Neural progenitor cell (in vitro differentiated cells): ENCODE results near the gene CEACAM3.

Source experiments
- EZH2 ChIP-seq: fragments of 200-600 bp; sonication (generic); IDR thresholded peaks from 2 replicates; pipeline ENCODE4 v1.6.1; 2017; ENCODE audit warnings: antibody characterized with exemption, mild to moderate bottlenecking, moderate library complexity
- TF ChIP-seq, protein P1 (sequence below): fragments of 200-600 bp; sonication (generic); IDR thresholded peaks from 2 replicates; pipeline ENCODE4 v1.5.1; 2017; ENCODE audit warnings: antibody characterized with exemption, mild to moderate bottlenecking

DNA sequence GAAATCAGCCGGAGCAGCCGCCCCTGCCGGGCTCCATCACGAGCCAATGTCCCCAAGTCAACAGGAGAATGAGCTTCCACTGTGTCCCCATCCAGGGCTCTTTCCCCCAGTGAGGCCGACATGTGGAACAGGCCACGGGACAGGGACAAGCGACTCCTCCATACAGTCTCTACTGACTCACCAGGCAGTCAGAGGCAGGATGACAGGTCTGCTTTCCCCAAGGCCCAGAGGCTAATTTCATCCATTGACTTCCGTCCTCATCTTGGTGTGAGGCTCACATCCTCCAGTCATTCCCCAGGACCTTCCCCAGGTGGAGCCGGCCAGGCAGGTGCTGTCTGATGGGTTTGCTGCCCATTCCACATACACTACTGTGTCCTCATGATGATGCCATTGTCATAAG, 37.5 kb upstream of the CEACAM3 start:
- TF ChIP-seq, protein P1, sequence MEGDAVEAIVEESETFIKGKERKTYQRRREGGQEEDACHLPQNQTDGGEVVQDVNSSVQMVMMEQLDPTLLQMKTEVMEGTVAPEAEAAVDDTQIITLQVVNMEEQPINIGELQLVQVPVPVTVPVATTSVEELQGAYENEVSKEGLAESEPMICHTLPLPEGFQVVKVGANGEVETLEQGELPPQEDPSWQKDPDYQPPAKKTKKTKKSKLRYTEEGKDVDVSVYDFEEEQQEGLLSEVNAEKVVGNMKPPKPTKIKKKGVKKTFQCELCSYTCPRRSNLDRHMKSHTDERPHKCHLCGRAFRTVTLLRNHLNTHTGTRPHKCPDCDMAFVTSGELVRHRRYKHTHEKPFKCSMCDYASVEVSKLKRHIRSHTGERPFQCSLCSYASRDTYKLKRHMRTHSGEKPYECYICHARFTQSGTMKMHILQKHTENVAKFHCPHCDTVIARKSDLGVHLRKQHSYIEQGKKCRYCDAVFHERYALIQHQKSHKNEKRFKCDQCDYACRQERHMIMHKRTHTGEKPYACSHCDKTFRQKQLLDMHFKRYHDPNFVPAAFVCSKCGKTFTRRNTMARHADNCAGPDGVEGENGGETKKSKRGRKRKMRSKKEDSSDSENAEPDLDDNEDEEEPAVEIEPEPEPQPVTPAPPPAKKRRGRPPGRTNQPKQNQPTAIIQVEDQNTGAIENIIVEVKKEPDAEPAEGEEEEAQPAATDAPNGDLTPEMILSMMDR, result no peak
- no peak for TF ChIP-seq EZH2
